ENCODE data around the gene RELA. TPM values are rescaled to one million over a fixed set of nuclear protein-coding genes. Genes with fewer than 3 reads are reported as not detected.
A peak's percentile ranks its signal among the peaks of the same experiment; 100 is the strongest.
"Not testable (repeated sequence)": the region's sequence is repeated elsewhere in the genome, so short reads cannot be mapped to it uniquely, and the experiment has no call there.

RELA gene
- total RNA-seq, 2 experiments from 2014 or later, result 48.0 to 78.9 TPM

- Histone ChIP-seq H2AFZ (ENCODE audit: low read length) (no peak overlapping the region), H3K4me1 (ENCODE audit: insufficient read depth, low read length, poor library complexity, severe bottlenecking) (peaks cover 51% of the 10 kb centered on the region), H3K9me2 (ENCODE audit: insufficient read depth, low read length) (no peaks in the 10 kb centered on the region), H3K36me3 (ENCODE audit: insufficient read depth, low read length) (peaks cover 59% of the 10 kb centered on the region), H3K9me3 (ENCODE audit: low read length) (no peaks in the 10 kb centered on the region), H3K4me2 (ENCODE audit: low read length) (peak overlapping the region; percentile 97), H3K79me2 (ENCODE audit: insufficient read depth, low read depth, low read length) (peaks cover 22% of the 10 kb centered on the region; the same call in 1 of the 2 replicates), H4K20me1 (ENCODE audit: insufficient read depth, low read length) (no peaks in the 10 kb centered on the region), H3K4me3 (ENCODE audit: low read depth, low read length, poor library complexity, severe bottlenecking) (peak overlapping the region; percentile 90), H3K27ac (ENCODE audit: low read depth, low read length, poor library complexity, severe bottlenecking) (peak overlapping the region; percentile 95)
- ChIA-PET CTCF (ENCODE audit: unreplicated experiment) (interaction anchor here (0.5 to 2.3 kb wide), 4 partner anchors 13 to 224 kb away, joined by 3 to 7 read pairs (median 4); partner anchors contain the start of gene PCNX3), POLR2A (interaction anchor here (0.8 to 2.6 kb wide), 3 partner anchors 23 to 26 kb away, joined by 3 to 7 read pairs (median 4); partner anchors contain the start of genes PCNX3 and RELA)
- BruUV-seq (replicated peaks), result TSS peak; percentile 69
- TF ChIP-seq CTCF (conservative IDR thresholded peaks at IDR 0.05; ENCODE audit: low read length), result no peak
- no peak for TF ChIP-seq EZH2phosphoT487 (IDR thresholded peaks at IDR 0.05; ENCODE audit: borderline replicate concordance, low read depth, low read length)
- intact Hi-C loops (cut with micrococcal nuclease; ENCODE audit: unreplicated experiment), result loop anchor here (1.0 to 2.0 kb wide), 4 partner anchors 23 to 219 kb away; partner anchors contain the start of genes CFL1 and PCNX3
- DNase-seq (ENCODE audit: low spot score), result peak; percentile 99
Measured at GRCh38 chr11:65639623-65640482, 22.9 kb downstream of the RELA start.

- intact Hi-C loops (cut with micrococcal nuclease; ENCODE audit: unreplicated experiment), result loop anchor here (1.0 to 2.0 kb wide), 3 partner anchors 24 to 220 kb away; partner anchors contain the start of gene CFL1
- peaks cover 63% of the 10 kb centered on the region for H3K36me3 ChIP-seq (ENCODE audit: insufficient read depth, low read length)
- CTCF ChIA-PET (ENCODE audit: unreplicated experiment), result interaction anchor here (0.5 to 2.3 kb wide), 4 partner anchors 13 to 51 kb away, joined by 3 to 7 read pairs (median 4); partner anchors contain the start of gene PCNX3
Measured at GRCh38 chr11:65639228-65639597, 23.5 kb downstream of the RELA start.

GRCh38 chr11:65637794-65638419 is 24.8 kb downstream of the RELA start, which contains the start of gene SIPA1:
Gene SIPA1 (plus strand): TSS chr11:65638101. CDS start chr11:65640922, 2,821 bp downstream.
- CTCF ChIA-PET (ENCODE audit: unreplicated experiment), result interaction anchor here (1.5 to 2.3 kb wide), 2 partner anchors 11 to 23 kb away, joined by 5 to 7 read pairs; partner anchors contain the start of gene PCNX3

More at GRCh38 chr11:65639228-65639597, 23.5 kb downstream of the RELA start:
- H2AFZ ChIP-seq (ENCODE audit: low read length); H4K20me1 ChIP-seq (ENCODE audit: insufficient read depth, low read length); DNase-seq (ENCODE audit: low spot score); H3K9me2 ChIP-seq (ENCODE audit: insufficient read depth, low read length); H3K9me3 ChIP-seq (ENCODE audit: low read length); BruUV-seq (replicated peaks): not testable (repeated sequence)
- Histone ChIP-seq H3K4me3 (ENCODE audit: low read depth, low read length, poor library complexity, severe bottlenecking) (peak overlapping the region; percentile 90), H3K27ac (ENCODE audit: low read depth, low read length, poor library complexity, severe bottlenecking) (peak overlapping the region; percentile 95), H3K79me2 (ENCODE audit: insufficient read depth, low read depth, low read length) (peaks cover 22% of the 10 kb centered on the region; the same call in 1 of the 2 replicates), H3K4me2 (ENCODE audit: low read length) (peak overlapping the region; percentile 97), H3K4me1 (ENCODE audit: insufficient read depth, low read length, poor library complexity, severe bottlenecking) (peaks cover 51% of the 10 kb centered on the region)
- POLR2A ChIA-PET, result interaction anchor here (0.6 to 2.6 kb wide), 7 partner anchors 19 to 1704 kb away, joined by 3 to 7 read pairs (median 4); partner anchors contain the start of genes PCNX3 and RELA

More at GRCh38 chr11:65637794-65638419, 24.8 kb downstream of the RELA start, which contains the start of gene SIPA1:
- Histone ChIP-seq H3K4me2 (ENCODE audit: low read length) (peak within 1 kb of the TSS; percentile 97), H3K27ac (ENCODE audit: low read depth, low read length, poor library complexity, severe bottlenecking) (peak within 1 kb of the TSS; percentile 95), H3K4me1 (ENCODE audit: insufficient read depth, low read length, poor library complexity, severe bottlenecking) (peaks cover 51% of the 10 kb centered on the region), H3K9me3 (ENCODE audit: low read length) (no peaks in the 10 kb centered on the region), H3K79me2 (ENCODE audit: insufficient read depth, low read depth, low read length) (peaks cover 22% of the 10 kb centered on the region; the same call in 1 of the 2 replicates), H4K20me1 (ENCODE audit: insufficient read depth, low read length) (no peaks in the 10 kb centered on the region), H3K36me3 (ENCODE audit: insufficient read depth, low read length) (peaks cover 64% of the 10 kb centered on the region), H3K9me2 (ENCODE audit: insufficient read depth, low read length) (no peaks in the 10 kb centered on the region), H2AFZ (ENCODE audit: low read length) (no peak within 1 kb of the TSS), H3K4me3 (ENCODE audit: low read depth, low read length, poor library complexity, severe bottlenecking) (peak within 1 kb of the TSS; percentile 90)
- DNase-seq (ENCODE audit: low spot score), result peak; percentile 75
- POLR2A ChIA-PET, result interaction anchor here (0.7 to 2.6 kb wide), 5 partner anchors 21 to 696 kb away, joined by 3 to 7 read pairs (median 4); partner anchors contain the start of genes PCNX3 and RELA
- no TSS peak for BruUV-seq (replicated peaks)
- TF ChIP-seq CTCF (conservative IDR thresholded peaks at IDR 0.05; ENCODE audit: low read length) (no peak), EZH2phosphoT487 (IDR thresholded peaks at IDR 0.05; ENCODE audit: borderline replicate concordance, low read depth, low read length) (no peak)
- intact Hi-C loops (cut with micrococcal nuclease; ENCODE audit: unreplicated experiment), result loop anchor here (2.0 kb wide), 2 partner anchors 63 to 221 kb away; partner anchors contain the start of gene CFL1

All from OCI-LY7 (cell line).